Urinary bladder (tissue), 2 donors: ENCODE results near the gene NFX1. TPM values are rescaled to one million over a fixed set of nuclear protein-coding genes. Genes with fewer than 3 reads are reported as not detected.

Experiments used
- polyA plus RNA-seq: library from polyadenylated mRNA; stranded (reverse); fragments of 200-250 nt; gene quantifications from one replicate; pipeline ENCODE4 v1.2.3, GENCODE V29; 2013
- small RNA-seq: library from RNA; depleted of rRNA; stranded (forward); fragments of <200 nt; gene quantifications from one replicate; pipeline ENCODE3, GENCODE V24; 2014
- total RNA-seq: library from RNA; depleted of rRNA; stranded (reverse); fragments of >200 nt; gene quantifications from one replicate; pipeline ENCODE4 v1.2.3, GENCODE V29; 2014
- donor health status: healthy.

The NFX1 gene
- total and polyA plus RNA-seq, 2 donors, result 21.9 to 24.1 TPM

Small RNAs within 50 kb of the gene (small RNA-seq; reads per million reads assigned to genes)
- not detected for gene RF00019

Other genes starting within 250 kb of the NFX1 start
- 37.0 TPM for gene SMU1, start 213.8 kb upstream of the NFX1 start, total RNA-seq
- 14.3 TPM for gene SMU1, start 213.8 kb upstream of the NFX1 start, polyA plus RNA-seq
- 36.4 TPM for gene B4GALT1, start 123.2 kb upstream of the NFX1 start, total RNA-seq
- gene B4GALT1, start 123.2 kb upstream of the NFX1 start, polyA plus RNA-seq, result 57.7 TPM
- gene SPINK4, start 50.3 kb upstream of the NFX1 start, total RNA-seq, result not detected
- 2.6 TPM for gene SPINK4, start 50.3 kb upstream of the NFX1 start, polyA plus RNA-seq
- 46.8 TPM for gene BAG1, start 25.8 kb upstream of the NFX1 start, total RNA-seq
- gene BAG1, start 25.8 kb upstream of the NFX1 start, polyA plus RNA-seq, result 142 TPM
- gene CHMP5, start 25.5 kb upstream of the NFX1 start, total RNA-seq, result 76.9 TPM
- 79.6 TPM for gene CHMP5, start 25.5 kb upstream of the NFX1 start, polyA plus RNA-seq
- 1.9 TPM for gene AQP7, start 112.1 kb downstream of the NFX1 start, total RNA-seq
- gene AQP7, start 112.1 kb downstream of the NFX1 start, polyA plus RNA-seq, result 8.7 TPM
- gene AQP3, start 157.1 kb downstream of the NFX1 start, total RNA-seq, result 27.1 TPM
- 126 TPM for gene AQP3, start 157.1 kb downstream of the NFX1 start, polyA plus RNA-seq
- gene NOL6, start 183.4 kb downstream of the NFX1 start, total RNA-seq, result 17.3 TPM
- gene NOL6, start 183.4 kb downstream of the NFX1 start, polyA plus RNA-seq, result 23.1 TPM
- 7.1 TPM for gene ANKRD18B, start 233.7 kb downstream of the NFX1 start, total RNA-seq
- 0.43 TPM for gene ANKRD18B, start 233.7 kb downstream of the NFX1 start, polyA plus RNA-seq